SK-N-SH (cell line): ENCODE results near the gene CYS1.

ENCODE experiments used
- CTCF ChIP-seq: fragments of 200-600 bp; sonication (generic); IDR thresholded peaks from 2 replicates; pipeline ENCODE4 v1.6.1; 2017; ENCODE audit warnings: antibody characterized with exemption, mild to moderate bottlenecking, moderate library complexity
- EP300 ChIP-seq, 2 experiments: IDR thresholded peaks; 2 replicates each; pipeline versions ENCODE4 v1.4.0 to v1.6.1; 2012; ENCODE audit warnings: borderline replicate concordance in 1 of 2, low read depth in 1 of 2, low read length in 1 of 2
- FOXJ3 ChIP-seq: sonication (generic); formaldehyde crosslinking; IDR thresholded peaks from 2 replicates; pipeline ENCODE4 v1.5.1; 2020; ENCODE audit warnings: mild to moderate bottlenecking, missing genetic modification reagents
- GABPA ChIP-seq: IDR thresholded peaks from 2 replicates; pipeline ENCODE4 v1.4.0; 2012; ENCODE audit warnings: low read depth, mild to moderate bottlenecking
- GATA2 ChIP-seq: sonication (generic); formaldehyde crosslinking; IDR thresholded peaks from 2 replicates; pipeline ENCODE4 v1.5.0; 2020; ENCODE audit warnings: mild to moderate bottlenecking, missing genetic modification reagents
- NRF1 ChIP-seq: IDR thresholded peaks from 2 replicates; pipeline ENCODE4 v1.6.1; 2012; ENCODE audit warnings: low read depth, mild to moderate bottlenecking, low read length
- POLR2AphosphoS5 ChIP-seq: IDR thresholded peaks from 2 replicates; pipeline ENCODE4 v1.6.1; 2012; ENCODE audit warnings: low read depth, low read length
- RFX5 ChIP-seq: IDR thresholded peaks from 2 replicates; pipeline ENCODE4 v1.6.1; 2012; ENCODE audit warnings: mild to moderate bottlenecking, improper control_type of control experiment, low read length
- SMC3 ChIP-seq: IDR thresholded peaks from 2 replicates; pipeline ENCODE4 v1.6.1; 2012; ENCODE audit warnings: low read depth, low read length, improper control_type of control experiment
- TCF12 ChIP-seq: IDR thresholded peaks from 2 replicates; pipeline ENCODE4 v1.4.0; 2012
- YY1 ChIP-seq: IDR thresholded peaks from 2 replicates; pipeline ENCODE4 v1.4.0; 2012; ENCODE audit warnings: low read depth, mild to moderate bottlenecking
- TF ChIP-seq, protein P1 (sequence below): fragments of 150-350 bp; IDR thresholded peaks from 2 replicates; pipeline ENCODE4 v1.6.1; 2017; ENCODE audit warnings: antibody characterized with exemption, low read length, low read depth, borderline replicate concordance
- TF ChIP-seq, protein P2 (sequence below): IDR thresholded peaks from 2 replicates; pipeline ENCODE4 v1.4.0; 2012; ENCODE audit warnings: low read depth

- TF ChIP-seq GATA2 (CRISPR knock-in tag) (no peak), CTCF (no peak), FOXJ3 (no peak), SMC3 (no peak), POLR2AphosphoS5 (no peak), NRF1 (no peak), TCF12 (no peak), EP300 (IDR thresholded peaks at IDR 0.05; ENCODE audit: borderline replicate concordance in 1 of 2, low read depth in 1 of 2, low read length in 1 of 2) (no peak), RFX5 (no peak), GABPA (no peak), YY1 (no peak)
- TF ChIP-seq, protein P1, sequence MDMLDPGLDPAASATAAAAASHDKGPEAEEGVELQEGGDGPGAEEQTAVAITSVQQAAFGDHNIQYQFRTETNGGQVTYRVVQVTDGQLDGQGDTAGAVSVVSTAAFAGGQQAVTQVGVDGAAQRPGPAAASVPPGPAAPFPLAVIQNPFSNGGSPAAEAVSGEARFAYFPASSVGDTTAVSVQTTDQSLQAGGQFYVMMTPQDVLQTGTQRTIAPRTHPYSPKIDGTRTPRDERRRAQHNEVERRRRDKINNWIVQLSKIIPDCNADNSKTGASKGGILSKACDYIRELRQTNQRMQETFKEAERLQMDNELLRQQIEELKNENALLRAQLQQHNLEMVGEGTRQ: no peak
- TF ChIP-seq, protein P2, sequence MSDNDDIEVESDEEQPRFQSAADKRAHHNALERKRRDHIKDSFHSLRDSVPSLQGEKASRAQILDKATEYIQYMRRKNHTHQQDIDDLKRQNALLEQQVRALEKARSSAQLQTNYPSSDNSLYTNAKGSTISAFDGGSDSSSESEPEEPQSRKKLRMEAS: no peak
Measured at GRCh38 chr2:10063566-10063965, 16.6 kb downstream of the CYS1 start.
